Gastrocnemius medialis (tissue), 4 donors: Measurements from ENCODE around the gene CPLX3. TPM values are rescaled to one million over a fixed set of nuclear protein-coding genes. Genes with fewer than 3 reads are reported as not detected.

ENCODE experiments used
- ATAC-seq, 2 donors: fragments of 150-250 bp; one replicate each; pipeline ENCODE4 v1.9.1; 2016
- DNase-seq, 2 donors: peaks; one replicate each; pipeline ENCODE4 v3.0.0-alpha.2; 2019
- H3K27ac ChIP-seq, 4 donors: fragments of 200-600 bp; sonication (generic); 1 replicate in 1 of 4; 2 replicates in 3 of 4; pipeline ENCODE4 v1.5.1; 2016 to 2018; ENCODE audit warnings: mild to moderate bottlenecking in 2 of 4, moderate library complexity in 1 of 4
- H3K27me3 ChIP-seq, 3 donors: fragments of 200-600 bp; sonication (generic) in 2 of 3; 1 replicate in 1 of 3; 2 replicates in 2 of 3; pipeline versions ENCODE4 v1.5.1 to v1.6.0; 2016 to 2019; ENCODE audit warnings: mild to moderate bottlenecking in 1 of 3, moderate library complexity in 1 of 3
- H3K36me3 ChIP-seq, 2 donors: fragments of 200-600 bp; sonication (generic) in 1 of 2; one replicate each; pipeline ENCODE4 v1.5.1; 2017 to 2018
- H3K4me1 ChIP-seq, 2 donors: fragments of 200-600 bp; sonication (generic) in 1 of 2; one replicate each; pipeline ENCODE4 v1.5.1; 2016 to 2017; ENCODE audit warnings: mild to moderate bottlenecking in 2 of 2
- H3K4me3 ChIP-seq, 4 donors: fragments of 200-600 bp; sonication (generic) in 3 of 4; 1 replicate in 1 of 4; 2 replicates in 3 of 4; pipeline ENCODE4 v1.5.1; 2016 to 2019; ENCODE audit warnings: mild to moderate bottlenecking in 2 of 4
- H3K9me3 ChIP-seq, 3 donors: fragments of 200-600 bp; sonication (generic) in 2 of 3; 1 replicate in 1 of 3; 2 replicates in 2 of 3; pipeline ENCODE4 v1.5.1; 2016 to 2019
- POLR2A ChIP-seq, 2 donors: fragments of 450-650 bp; IDR thresholded peaks; one replicate each; pipeline ENCODE4 v1.6.1; 2017; ENCODE audit warnings: antibody characterized with exemption in 2 of 2, mild to moderate bottlenecking in 2 of 2, moderate library complexity in 2 of 2
- in situ Hi-C, 4 donors: fragments of 200-750 bp; cut with MboI; loops; one replicate each; pipeline versions ENCODE4 v1.15.0 to v1.8.0; 2017; ENCODE audit warnings: low sequenced_read_pairs in 4 of 4
- intact Hi-C: fragments of 100-400 bp; cut with DNase I; formaldehyde crosslinking; loops from one replicate; pipeline ENCODE4 v1.15.1; 2023; ENCODE audit warnings: low total_unique reads
- total RNA-seq, 4 donors: library from RNA; depleted of rRNA; stranded (reverse); fragments of >200 nt; gene quantifications; one replicate each; pipeline versions ENCODE4 v1.1.0 to v1.2.3, GENCODE V29; 2016
- TF ChIP-seq, protein P1 (sequence below), 5 experiments: fragments of 450-650 bp in 3 of 5; fragments of 200-600 bp in 2 of 5; sonication (generic) in 2 of 5; IDR thresholded peaks in 4 of 5; conservative IDR thresholded peaks in 1 of 5; 1 replicate in 4 of 5; 2 replicates in 1 of 5; pipeline ENCODE4 v1.5.1; 2016 to 2019; ENCODE audit warnings: antibody characterized with exemption in 5 of 5, mild to moderate bottlenecking in 3 of 5, moderate library complexity in 3 of 5

CPLX3 gene
- total RNA-seq, 4 donors from 2014 or later = not detected

DNA sequence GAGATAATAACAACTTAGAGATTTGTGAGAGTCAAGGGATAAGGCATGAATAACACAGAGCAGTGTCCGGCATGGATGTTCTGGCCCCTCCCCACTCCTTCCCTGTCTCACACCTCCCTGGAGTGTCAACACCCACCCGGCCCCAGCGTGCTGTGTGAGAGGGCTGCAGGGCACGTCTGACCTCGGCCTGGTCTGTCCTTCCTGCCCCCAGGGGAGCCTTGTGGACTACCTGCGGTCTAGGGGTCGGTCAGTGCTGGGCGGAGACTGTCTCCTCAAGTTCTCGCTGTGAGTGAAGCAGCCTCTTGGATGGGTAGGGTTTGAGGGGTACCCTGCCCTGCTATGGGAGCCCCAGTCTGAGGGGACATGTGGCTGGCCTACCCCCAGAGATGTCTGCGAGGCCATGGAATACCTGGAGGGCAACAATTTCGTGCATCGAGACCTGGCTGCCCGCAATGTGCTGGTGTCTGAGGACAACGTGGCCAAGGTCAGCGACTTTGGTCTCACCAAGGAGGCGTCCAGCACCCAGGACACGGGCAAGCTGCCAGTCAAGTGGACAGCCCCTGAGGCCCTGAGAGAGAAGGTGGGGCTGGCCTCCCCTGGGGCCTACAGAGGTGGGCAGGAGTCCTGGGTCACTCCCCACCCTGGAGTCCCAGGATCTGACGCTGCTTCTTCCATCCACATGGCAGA, 25.0 kb upstream of the CPLX3 start:
- TF ChIP-seq POLR2A (IDR thresholded peaks at IDR 0.05) = no peak
- TF ChIP-seq, protein P1, sequence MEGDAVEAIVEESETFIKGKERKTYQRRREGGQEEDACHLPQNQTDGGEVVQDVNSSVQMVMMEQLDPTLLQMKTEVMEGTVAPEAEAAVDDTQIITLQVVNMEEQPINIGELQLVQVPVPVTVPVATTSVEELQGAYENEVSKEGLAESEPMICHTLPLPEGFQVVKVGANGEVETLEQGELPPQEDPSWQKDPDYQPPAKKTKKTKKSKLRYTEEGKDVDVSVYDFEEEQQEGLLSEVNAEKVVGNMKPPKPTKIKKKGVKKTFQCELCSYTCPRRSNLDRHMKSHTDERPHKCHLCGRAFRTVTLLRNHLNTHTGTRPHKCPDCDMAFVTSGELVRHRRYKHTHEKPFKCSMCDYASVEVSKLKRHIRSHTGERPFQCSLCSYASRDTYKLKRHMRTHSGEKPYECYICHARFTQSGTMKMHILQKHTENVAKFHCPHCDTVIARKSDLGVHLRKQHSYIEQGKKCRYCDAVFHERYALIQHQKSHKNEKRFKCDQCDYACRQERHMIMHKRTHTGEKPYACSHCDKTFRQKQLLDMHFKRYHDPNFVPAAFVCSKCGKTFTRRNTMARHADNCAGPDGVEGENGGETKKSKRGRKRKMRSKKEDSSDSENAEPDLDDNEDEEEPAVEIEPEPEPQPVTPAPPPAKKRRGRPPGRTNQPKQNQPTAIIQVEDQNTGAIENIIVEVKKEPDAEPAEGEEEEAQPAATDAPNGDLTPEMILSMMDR (IDR thresholded peaks at IDR 0.05 in 4 of 5, conservative IDR thresholded peaks at IDR 0.05 in 1 of 5) = no peak
- Histone ChIP-seq H3K4me1 (peaks cover 23 to 24% of the 10 kb centered on the region in 2 donors), H3K27ac (no peak overlapping the region), H3K27me3 (no peaks in the 10 kb centered on the region), H3K4me3 (no peak overlapping the region), H3K36me3 (peaks cover 0 to 13% of the 10 kb centered on the region in 2 donors), H3K9me3 (no peaks in the 10 kb centered on the region)
- in situ Hi-C loops (no loop called here), intact Hi-C loops (no loop called here)
- no peak for DNase-seq
- no peak for ATAC-seq

DNA sequence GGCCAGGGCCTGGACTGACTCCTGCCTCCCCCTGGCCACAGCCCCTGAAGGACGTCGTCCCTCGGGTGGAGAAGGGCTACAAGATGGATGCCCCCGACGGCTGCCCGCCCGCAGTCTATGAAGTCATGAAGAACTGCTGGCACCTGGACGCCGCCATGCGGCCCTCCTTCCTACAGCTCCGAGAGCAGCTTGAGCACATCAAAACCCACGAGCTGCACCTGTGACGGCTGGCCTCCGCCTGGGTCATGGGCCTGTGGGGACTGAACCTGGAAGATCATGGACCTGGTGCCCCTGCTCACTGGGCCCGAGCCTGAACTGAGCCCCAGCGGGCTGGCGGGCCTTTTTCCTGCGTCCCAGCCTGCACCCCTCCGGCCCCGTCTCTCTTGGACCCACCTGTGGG, 24.1 kb upstream of the CPLX3 start:
- H3K27me3 ChIP-seq = no peaks in the 10 kb centered on the region
- ATAC-seq = no peak
- H3K4me1 ChIP-seq = peaks cover 23 to 24% of the 10 kb centered on the region in 2 donors
- H3K4me3 ChIP-seq = no peak overlapping the region
- H3K36me3 ChIP-seq = peaks cover 0 to 13% of the 10 kb centered on the region in 2 donors
- TF ChIP-seq, protein P1 (IDR thresholded peaks at IDR 0.05 in 4 of 5, conservative IDR thresholded peaks at IDR 0.05 in 1 of 5) = no peak
- TF ChIP-seq POLR2A (IDR thresholded peaks at IDR 0.05) = no peak
- H3K27ac ChIP-seq = no peak overlapping the region
- no peaks in the 10 kb centered on the region for H3K9me3 ChIP-seq
- no peak for DNase-seq
- in situ Hi-C loops = no loop called here
- intact Hi-C loops = no loop called here

DNA sequence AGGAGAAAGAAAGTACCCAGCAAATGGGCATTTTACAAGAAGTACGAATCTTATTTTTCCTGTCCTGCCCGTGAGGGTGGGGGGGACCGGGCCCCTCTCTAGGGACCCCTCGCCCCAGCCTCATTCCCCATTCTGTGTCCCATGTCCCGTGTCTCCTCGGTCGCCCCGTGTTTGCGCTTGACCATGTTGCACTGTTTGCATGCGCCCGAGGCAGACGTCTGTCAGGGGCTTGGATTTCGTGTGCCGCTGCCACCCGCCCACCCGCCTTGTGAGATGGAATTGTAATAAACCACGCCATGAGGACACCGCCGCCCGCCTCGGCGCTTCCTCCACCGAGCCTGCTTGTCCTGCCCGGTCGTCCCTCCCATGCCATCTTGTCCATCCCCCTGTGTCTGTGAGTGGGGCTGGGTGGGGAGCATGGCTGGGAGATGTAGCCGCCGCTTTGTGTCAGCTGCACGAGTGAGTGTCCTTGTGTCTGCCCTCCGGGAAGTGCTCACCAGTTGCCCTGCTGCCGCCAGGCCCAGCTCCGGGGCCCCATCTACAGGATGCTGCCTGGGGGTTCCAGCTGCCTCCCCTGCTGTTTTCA, 23.5 kb upstream of the CPLX3 start:
- Histone ChIP-seq H3K36me3 (peaks cover 0 to 13% of the 10 kb centered on the region in 2 donors), H3K9me3 (no peaks in the 10 kb centered on the region), H3K4me1 (peaks cover 20 to 21% of the 10 kb centered on the region in 2 donors), H3K27me3 (no peaks in the 10 kb centered on the region), H3K27ac (no peak overlapping the region), H3K4me3 (no peak overlapping the region)
- no peak for DNase-seq
- TF ChIP-seq POLR2A (IDR thresholded peaks at IDR 0.05) = no peak
- TF ChIP-seq, protein P1 (IDR thresholded peaks at IDR 0.05 in 4 of 5, conservative IDR thresholded peaks at IDR 0.05 in 1 of 5) = no peak
- intact Hi-C loops = no loop called here
- no peak for ATAC-seq
- in situ Hi-C loops = no loop called here

DNA sequence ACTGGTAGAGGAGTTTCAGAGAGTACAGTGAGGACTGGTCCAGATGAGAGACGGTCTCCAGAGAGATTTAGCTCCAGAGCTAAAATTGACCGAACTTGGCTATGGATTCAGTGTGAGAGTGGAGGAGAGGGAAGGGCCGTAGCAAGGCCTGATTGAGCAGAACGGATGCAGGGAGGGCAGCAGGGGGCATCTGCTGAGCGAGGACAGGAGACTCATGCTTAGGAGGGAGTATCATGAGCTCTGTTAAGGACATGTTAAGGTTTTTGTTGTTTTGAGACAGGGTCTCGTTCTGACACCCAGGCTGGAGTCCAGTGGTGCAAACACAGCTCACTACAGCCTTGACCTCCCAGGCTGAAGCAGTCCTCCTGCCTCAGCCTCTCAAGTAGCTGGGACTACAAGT, 21.5 kb upstream of the CPLX3 start:
- Histone ChIP-seq H3K36me3 (peaks cover 0 to 13% of the 10 kb centered on the region in 2 donors), H3K9me3 (no peaks in the 10 kb centered on the region), H3K27ac (no peak overlapping the region), H3K27me3 (no peaks in the 10 kb centered on the region), H3K4me3 (no peak overlapping the region), H3K4me1 (peaks cover under 1 to 11% of the 10 kb centered on the region in 2 donors)
- in situ Hi-C loops = no loop called here
- no peak for DNase-seq
- no peak for TF ChIP-seq POLR2A (IDR thresholded peaks at IDR 0.05)
- ATAC-seq = no peak
- intact Hi-C loops = no loop called here

DNA sequence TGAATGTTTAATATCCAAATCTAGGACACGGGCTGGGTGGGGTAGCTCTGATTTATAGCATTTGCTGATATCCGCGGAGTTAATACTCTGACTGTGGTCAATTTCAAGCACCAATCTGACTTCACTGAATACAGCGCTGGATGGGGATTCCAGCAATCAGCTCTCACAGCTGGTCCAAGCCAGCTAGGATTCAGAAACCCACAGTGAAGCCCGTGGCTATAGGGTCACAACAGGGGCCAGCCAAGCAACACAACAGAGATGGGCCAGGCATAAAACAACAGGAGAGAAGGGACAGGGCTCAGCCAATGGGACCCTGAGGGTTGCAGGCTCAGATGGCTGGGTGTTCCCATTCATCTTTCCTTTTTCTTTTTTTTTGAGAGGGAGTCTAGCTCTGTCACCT, 19.1 kb upstream of the CPLX3 start:
- TF ChIP-seq POLR2A (IDR thresholded peaks at IDR 0.05) = no peak
- TF ChIP-seq, protein P1 (IDR thresholded peaks at IDR 0.05 in 4 of 5, conservative IDR thresholded peaks at IDR 0.05 in 1 of 5) = no peak
- peaks cover 0 to 9% of the 10 kb centered on the region in 2 donors for H3K4me1 ChIP-seq
- in situ Hi-C loops (no loop called here), intact Hi-C loops (no loop called here)
- no peak overlapping the region for H3K4me3 ChIP-seq
- no peaks in the 10 kb centered on the region for H3K27me3 ChIP-seq
- peaks cover 0 to 6% of the 10 kb centered on the region in 2 donors for H3K36me3 ChIP-seq
- ATAC-seq (no peak), DNase-seq (no peak)
- no peak overlapping the region for H3K27ac ChIP-seq
- no peaks in the 10 kb centered on the region for H3K9me3 ChIP-seq
